ENCODE results near the gene ANKMY1. TPM values are rescaled to one million over a fixed set of nuclear protein-coding genes. Genes with fewer than 3 reads are reported as not detected.

The ANKMY1 gene
- total and polyA plus RNA-seq, 2 of the 8 experiments (the other 6 are each of a cell fraction or from before 2014, with no cell fraction given), result 4.5 to 4.8 TPM

DNA sequence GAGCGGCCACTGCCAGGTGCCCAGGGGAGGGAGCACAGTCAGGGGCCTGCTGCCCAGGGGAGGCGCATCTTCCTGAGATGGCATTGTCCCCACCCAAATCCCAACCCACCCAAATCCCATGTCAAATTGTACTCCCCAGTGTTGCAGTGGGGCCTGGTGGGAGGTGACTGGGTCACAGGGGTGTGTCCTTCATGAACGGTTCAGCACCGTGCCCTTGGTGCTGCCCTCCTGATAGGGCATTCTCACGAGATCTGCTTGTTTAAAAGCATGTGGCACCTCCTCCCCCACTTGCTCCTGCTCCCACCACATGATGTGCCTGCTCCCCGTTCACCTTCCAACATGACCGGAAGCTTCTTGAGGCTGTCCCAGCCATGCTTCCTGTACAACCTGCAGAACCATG is 27.6 kb downstream of the ANKMY1 start (continued):
- TF ChIP-seq, protein P1, sequence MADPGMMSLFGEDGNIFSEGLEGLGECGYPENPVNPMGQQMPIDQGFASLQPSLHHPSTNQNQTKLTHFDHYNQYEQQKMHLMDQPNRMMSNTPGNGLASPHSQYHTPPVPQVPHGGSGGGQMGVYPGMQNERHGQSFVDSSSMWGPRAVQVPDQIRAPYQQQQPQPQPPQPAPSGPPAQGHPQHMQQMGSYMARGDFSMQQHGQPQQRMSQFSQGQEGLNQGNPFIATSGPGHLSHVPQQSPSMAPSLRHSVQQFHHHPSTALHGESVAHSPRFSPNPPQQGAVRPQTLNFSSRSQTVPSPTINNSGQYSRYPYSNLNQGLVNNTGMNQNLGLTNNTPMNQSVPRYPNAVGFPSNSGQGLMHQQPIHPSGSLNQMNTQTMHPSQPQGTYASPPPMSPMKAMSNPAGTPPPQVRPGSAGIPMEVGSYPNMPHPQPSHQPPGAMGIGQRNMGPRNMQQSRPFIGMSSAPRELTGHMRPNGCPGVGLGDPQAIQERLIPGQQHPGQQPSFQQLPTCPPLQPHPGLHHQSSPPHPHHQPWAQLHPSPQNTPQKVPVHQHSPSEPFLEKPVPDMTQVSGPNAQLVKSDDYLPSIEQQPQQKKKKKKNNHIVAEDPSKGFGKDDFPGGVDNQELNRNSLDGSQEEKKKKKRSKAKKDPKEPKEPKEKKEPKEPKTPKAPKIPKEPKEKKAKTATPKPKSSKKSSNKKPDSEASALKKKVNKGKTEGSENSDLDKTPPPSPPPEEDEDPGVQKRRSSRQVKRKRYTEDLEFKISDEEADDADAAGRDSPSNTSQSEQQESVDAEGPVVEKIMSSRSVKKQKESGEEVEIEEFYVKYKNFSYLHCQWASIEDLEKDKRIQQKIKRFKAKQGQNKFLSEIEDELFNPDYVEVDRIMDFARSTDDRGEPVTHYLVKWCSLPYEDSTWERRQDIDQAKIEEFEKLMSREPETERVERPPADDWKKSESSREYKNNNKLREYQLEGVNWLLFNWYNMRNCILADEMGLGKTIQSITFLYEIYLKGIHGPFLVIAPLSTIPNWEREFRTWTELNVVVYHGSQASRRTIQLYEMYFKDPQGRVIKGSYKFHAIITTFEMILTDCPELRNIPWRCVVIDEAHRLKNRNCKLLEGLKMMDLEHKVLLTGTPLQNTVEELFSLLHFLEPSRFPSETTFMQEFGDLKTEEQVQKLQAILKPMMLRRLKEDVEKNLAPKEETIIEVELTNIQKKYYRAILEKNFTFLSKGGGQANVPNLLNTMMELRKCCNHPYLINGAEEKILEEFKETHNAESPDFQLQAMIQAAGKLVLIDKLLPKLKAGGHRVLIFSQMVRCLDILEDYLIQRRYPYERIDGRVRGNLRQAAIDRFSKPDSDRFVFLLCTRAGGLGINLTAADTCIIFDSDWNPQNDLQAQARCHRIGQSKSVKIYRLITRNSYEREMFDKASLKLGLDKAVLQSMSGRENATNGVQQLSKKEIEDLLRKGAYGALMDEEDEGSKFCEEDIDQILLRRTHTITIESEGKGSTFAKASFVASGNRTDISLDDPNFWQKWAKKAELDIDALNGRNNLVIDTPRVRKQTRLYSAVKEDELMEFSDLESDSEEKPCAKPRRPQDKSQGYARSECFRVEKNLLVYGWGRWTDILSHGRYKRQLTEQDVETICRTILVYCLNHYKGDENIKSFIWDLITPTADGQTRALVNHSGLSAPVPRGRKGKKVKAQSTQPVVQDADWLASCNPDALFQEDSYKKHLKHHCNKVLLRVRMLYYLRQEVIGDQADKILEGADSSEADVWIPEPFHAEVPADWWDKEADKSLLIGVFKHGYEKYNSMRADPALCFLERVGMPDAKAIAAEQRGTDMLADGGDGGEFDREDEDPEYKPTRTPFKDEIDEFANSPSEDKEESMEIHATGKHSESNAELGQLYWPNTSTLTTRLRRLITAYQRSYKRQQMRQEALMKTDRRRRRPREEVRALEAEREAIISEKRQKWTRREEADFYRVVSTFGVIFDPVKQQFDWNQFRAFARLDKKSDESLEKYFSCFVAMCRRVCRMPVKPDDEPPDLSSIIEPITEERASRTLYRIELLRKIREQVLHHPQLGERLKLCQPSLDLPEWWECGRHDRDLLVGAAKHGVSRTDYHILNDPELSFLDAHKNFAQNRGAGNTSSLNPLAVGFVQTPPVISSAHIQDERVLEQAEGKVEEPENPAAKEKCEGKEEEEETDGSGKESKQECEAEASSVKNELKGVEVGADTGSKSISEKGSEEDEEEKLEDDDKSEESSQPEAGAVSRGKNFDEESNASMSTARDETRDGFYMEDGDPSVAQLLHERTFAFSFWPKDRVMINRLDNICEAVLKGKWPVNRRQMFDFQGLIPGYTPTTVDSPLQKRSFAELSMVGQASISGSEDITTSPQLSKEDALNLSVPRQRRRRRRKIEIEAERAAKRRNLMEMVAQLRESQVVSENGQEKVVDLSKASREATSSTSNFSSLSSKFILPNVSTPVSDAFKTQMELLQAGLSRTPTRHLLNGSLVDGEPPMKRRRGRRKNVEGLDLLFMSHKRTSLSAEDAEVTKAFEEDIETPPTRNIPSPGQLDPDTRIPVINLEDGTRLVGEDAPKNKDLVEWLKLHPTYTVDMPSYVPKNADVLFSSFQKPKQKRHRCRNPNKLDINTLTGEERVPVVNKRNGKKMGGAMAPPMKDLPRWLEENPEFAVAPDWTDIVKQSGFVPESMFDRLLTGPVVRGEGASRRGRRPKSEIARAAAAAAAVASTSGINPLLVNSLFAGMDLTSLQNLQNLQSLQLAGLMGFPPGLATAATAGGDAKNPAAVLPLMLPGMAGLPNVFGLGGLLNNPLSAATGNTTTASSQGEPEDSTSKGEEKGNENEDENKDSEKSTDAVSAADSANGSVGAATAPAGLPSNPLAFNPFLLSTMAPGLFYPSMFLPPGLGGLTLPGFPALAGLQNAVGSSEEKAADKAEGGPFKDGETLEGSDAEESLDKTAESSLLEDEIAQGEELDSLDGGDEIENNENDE (IDR thresholded peaks at IDR 0.05; ENCODE audit: insufficient replicate concordance, low read length), result no peak
- TF ChIP-seq POU5F1 (IDR thresholded peaks at IDR 0.05; ENCODE audit: low read depth, low read length) (no peak), EGR1 (IDR thresholded peaks at IDR 0.05; ENCODE audit: borderline replicate concordance, low read depth, low read length) (no peak), BCL11A (IDR thresholded peaks at IDR 0.05; ENCODE audit: low read depth in 2 of 2, low read length in 2 of 2) (no peak), RNF2 (IDR thresholded peaks at IDR 0.05; ENCODE audit: borderline replicate concordance, low read depth, low read length, missing control alignments, poor library complexity, severe bottlenecking) (no peak), CTBP2 (IDR thresholded peaks at IDR 0.05; ENCODE audit: borderline replicate concordance, insufficient read depth, insufficient read length, low read length) (no peak), TBP (IDR thresholded peaks at IDR 0.05; ENCODE audit: low read depth, low read length) (no peak), ZNF274 (IDR thresholded peaks at IDR 0.05; ENCODE audit: borderline replicate concordance, extremely low read depth, low read length) (no peak), CBX8 (IDR thresholded peaks at IDR 0.05; ENCODE audit: borderline replicate concordance, low read depth, low read length) (no peak), JUN (IDR thresholded peaks at IDR 0.05; ENCODE audit: low read depth, low read length) (no peak)
- TF ChIP-seq, protein P2, sequence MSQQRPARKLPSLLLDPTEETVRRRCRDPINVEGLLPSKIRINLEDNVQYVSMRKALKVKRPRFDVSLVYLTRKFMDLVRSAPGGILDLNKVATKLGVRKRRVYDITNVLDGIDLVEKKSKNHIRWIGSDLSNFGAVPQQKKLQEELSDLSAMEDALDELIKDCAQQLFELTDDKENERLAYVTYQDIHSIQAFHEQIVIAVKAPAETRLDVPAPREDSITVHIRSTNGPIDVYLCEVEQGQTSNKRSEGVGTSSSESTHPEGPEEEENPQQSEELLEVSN (IDR thresholded peaks at IDR 0.05), result no peak
